ENCODE data around the gene HDGF.
A peak's percentile ranks its signal among the peaks of the same experiment; 100 is the strongest.

The HDGF gene

GRCh38 chr1:156727926-156728598 lies 23.4 kb downstream of the HDGF start, which contains the start of gene METTL25B:
METTL25B (plus strand) TSS chr1:156728469; CDS start chr1:156729105, 636 bp downstream.
- TF ChIP-seq REST (IDR thresholded peaks at IDR 0.05; ENCODE audit: insufficient read depth in 1 of 2, low read depth in 2 of 2, low read length in 2 of 2) (no peak), FOXP2 (optimal IDR thresholded peaks at IDR 0.05; ENCODE audit: borderline replicate concordance, extremely low read depth, extremely low read length, insufficient read depth) (no peak), TAF1 (IDR thresholded peaks at IDR 0.05; ENCODE audit: borderline replicate concordance, insufficient read depth, low read length) (peak; percentile 27; the same call in 1 of the 2 replicates), POLR2AphosphoS5 (IDR thresholded peaks at IDR 0.05; ENCODE audit: low read depth, low read length) (peak; percentile 86), SIN3A (IDR thresholded peaks at IDR 0.05; ENCODE audit: borderline replicate concordance, insufficient read depth, low read length) (0 out of 2 replicates have a peak, but pooled peaks have one; percentile 45)

GRCh38 chr1:156727492-156727891 lies 24.0 kb downstream of the HDGF start:
- TF ChIP-seq POLR2AphosphoS5 (IDR thresholded peaks at IDR 0.05; ENCODE audit: low read depth, low read length) (no peak; the same call in 1 of the 2 replicates), TAF1 (IDR thresholded peaks at IDR 0.05; ENCODE audit: borderline replicate concordance, insufficient read depth, low read length) (0 out of 2 replicates have a peak, but pooled peaks have one; percentile 6)

GRCh38 chr1:156726549-156727226 lies 24.8 kb downstream of the HDGF start:
- TF ChIP-seq SIN3A (IDR thresholded peaks at IDR 0.05; ENCODE audit: borderline replicate concordance, insufficient read depth, low read length) (peak; percentile 65; the same call in 1 of the 2 replicates), FOXP2 (optimal IDR thresholded peaks at IDR 0.05; ENCODE audit: borderline replicate concordance, extremely low read depth, extremely low read length, insufficient read depth) (no peak), TAF1 (IDR thresholded peaks at IDR 0.05; ENCODE audit: borderline replicate concordance, insufficient read depth, low read length) (no peak), POLR2AphosphoS5 (IDR thresholded peaks at IDR 0.05; ENCODE audit: low read depth, low read length) (no peak), REST (IDR thresholded peaks at IDR 0.05; ENCODE audit: insufficient read depth in 1 of 2, low read depth in 2 of 2, low read length in 2 of 2) (no peak)

GRCh38 chr1:156725683-156726280 lies 25.7 kb downstream of the HDGF start:
- no peak for TF ChIP-seq SIN3A (IDR thresholded peaks at IDR 0.05; ENCODE audit: borderline replicate concordance, insufficient read depth, low read length)
- TF ChIP-seq POLR2AphosphoS5 (IDR thresholded peaks at IDR 0.05; ENCODE audit: low read depth, low read length) = peak; percentile 28; the same call in 1 of the 2 replicates
- TF ChIP-seq FOXP2 (optimal IDR thresholded peaks at IDR 0.05; ENCODE audit: borderline replicate concordance, extremely low read depth, extremely low read length, insufficient read depth) = no peak
- TF ChIP-seq REST (IDR thresholded peaks at IDR 0.05; ENCODE audit: insufficient read depth in 1 of 2, low read depth in 2 of 2, low read length in 2 of 2) = no peak
- TF ChIP-seq TAF1 (IDR thresholded peaks at IDR 0.05; ENCODE audit: borderline replicate concordance, insufficient read depth, low read length) = peak; percentile 67; the same call in 1 of the 2 replicates

GRCh38 chr1:156721535-156721934 lies 29.9 kb downstream of the HDGF start:
- no peak for TF ChIP-seq POLR2AphosphoS5 (IDR thresholded peaks at IDR 0.05; ENCODE audit: low read depth, low read length)
- TF ChIP-seq REST (IDR thresholded peaks at IDR 0.05; ENCODE audit: insufficient read depth in 1 of 2, low read depth in 2 of 2, low read length in 2 of 2) = no peak
- no peak for TF ChIP-seq SIN3A (IDR thresholded peaks at IDR 0.05; ENCODE audit: borderline replicate concordance, insufficient read depth, low read length)
- TF ChIP-seq FOXP2 (optimal IDR thresholded peaks at IDR 0.05; ENCODE audit: borderline replicate concordance, extremely low read depth, extremely low read length, insufficient read depth) = no peak
- TF ChIP-seq TAF1 (IDR thresholded peaks at IDR 0.05; ENCODE audit: borderline replicate concordance, insufficient read depth, low read length) = no peak

Measured in PFSK-1 (cell line).